ENCODE data around the gene AFTPH.

AFTPH gene

GRCh38 chr2:64532030-64532429 lies 7.9 kb downstream of the AFTPH start:
- no peak overlapping the region for H2AFZ ChIP-seq (ENCODE audit: low read depth, low read length)
- H3K9ac ChIP-seq (ENCODE audit: low read depth, low read length): no peak overlapping the region
- H3K27ac ChIP-seq (ENCODE audit: low read length): no peak overlapping the region
- peaks cover 18% of the 10 kb centered on the region; the same call in 1 of the 2 replicates for H4K20me1 ChIP-seq (ENCODE audit: insufficient read depth, low read length)
- ATAC-seq (ENCODE audit: insufficient read depth, low read depth): no peak
- no peak for DNase-seq
- H3K4me3 ChIP-seq (ENCODE audit: low read depth in 1 of 2, low read length in 2 of 2): no peak overlapping the region
- peaks cover 5% of the 10 kb centered on the region; the same call in 1 of the 2 replicates for H3K4me1 ChIP-seq (ENCODE audit: insufficient read depth, low read length)
- no peak for TF ChIP-seq CTCF (IDR thresholded peaks at IDR 0.05; ENCODE audit: borderline replicate concordance, extremely low read depth, low read length, poor library complexity, severe bottlenecking)
- no peak for TF ChIP-seq EZH2 (IDR thresholded peaks at IDR 0.05; ENCODE audit: borderline replicate concordance, low read depth, low read length, severe bottlenecking)
- no peaks in the 10 kb centered on the region for H3K27me3 ChIP-seq (ENCODE audit: insufficient read depth, low read length, poor library complexity)
- H3K4me2 ChIP-seq (ENCODE audit: insufficient read depth, low read length): no peak overlapping the region; the same call in 1 of the 2 replicates
- H3K36me3 ChIP-seq (ENCODE audit: insufficient read depth, low read length): no peaks in the 10 kb centered on the region
- H3K79me2 ChIP-seq (ENCODE audit: insufficient read depth, low read length): peaks cover 70% of the 10 kb centered on the region
- no peaks in the 10 kb centered on the region for H3K9me3 ChIP-seq (ENCODE audit: insufficient read depth, low read length, severe bottlenecking)

GRCh38 chr2:64533882-64534281 lies 9.8 kb downstream of the AFTPH start:
- Histone ChIP-seq H3K4me2 (ENCODE audit: insufficient read depth, low read length) (no peak overlapping the region), H3K9me3 (ENCODE audit: insufficient read depth, low read length, severe bottlenecking) (no peaks in the 10 kb centered on the region), H3K9ac (ENCODE audit: low read depth, low read length) (no peak overlapping the region), H3K27me3 (ENCODE audit: insufficient read depth, low read length, poor library complexity) (no peaks in the 10 kb centered on the region), H3K79me2 (ENCODE audit: insufficient read depth, low read length) (peaks cover 57% of the 10 kb centered on the region), H4K20me1 (ENCODE audit: insufficient read depth, low read length) (peaks cover 16% of the 10 kb centered on the region; the same call in 1 of the 2 replicates), H3K4me1 (ENCODE audit: insufficient read depth, low read length) (peaks cover under 1% of the 10 kb centered on the region; the same call in 1 of the 2 replicates), H3K36me3 (ENCODE audit: insufficient read depth, low read length) (no peaks in the 10 kb centered on the region), H2AFZ (ENCODE audit: low read depth, low read length) (no peak overlapping the region), H3K4me3 (ENCODE audit: low read depth in 1 of 2, low read length in 2 of 2) (no peak overlapping the region), H3K27ac (ENCODE audit: low read length) (no peak overlapping the region)
- TF ChIP-seq EZH2 (IDR thresholded peaks at IDR 0.05; ENCODE audit: borderline replicate concordance, low read depth, low read length, severe bottlenecking) (no peak), CTCF (IDR thresholded peaks at IDR 0.05; ENCODE audit: borderline replicate concordance, extremely low read depth, low read length, poor library complexity, severe bottlenecking) (no peak)
- ATAC-seq (ENCODE audit: insufficient read depth, low read depth) (no peak), DNase-seq (no peak)

- H3K4me3 ChIP-seq (ENCODE audit: low read depth in 1 of 2, low read length in 2 of 2): no peak overlapping the region
- no peak for DNase-seq
- H3K4me1 ChIP-seq (ENCODE audit: insufficient read depth, low read length): no peaks in the 10 kb centered on the region; the same call in 1 of the 2 replicates
- no peak overlapping the region for H3K9ac ChIP-seq (ENCODE audit: low read depth, low read length)
- H2AFZ ChIP-seq (ENCODE audit: low read depth, low read length): no peak overlapping the region
- H3K79me2 ChIP-seq (ENCODE audit: insufficient read depth, low read length): peaks cover 57% of the 10 kb centered on the region
- H3K36me3 ChIP-seq (ENCODE audit: insufficient read depth, low read length): no peaks in the 10 kb centered on the region
- peaks cover 19% of the 10 kb centered on the region; the same call in 1 of the 2 replicates for H4K20me1 ChIP-seq (ENCODE audit: insufficient read depth, low read length)
- TF ChIP-seq EZH2 (IDR thresholded peaks at IDR 0.05; ENCODE audit: borderline replicate concordance, low read depth, low read length, severe bottlenecking): no peak
- TF ChIP-seq CTCF (IDR thresholded peaks at IDR 0.05; ENCODE audit: borderline replicate concordance, extremely low read depth, low read length, poor library complexity, severe bottlenecking): no peak
- H3K27me3 ChIP-seq (ENCODE audit: insufficient read depth, low read length, poor library complexity): no peaks in the 10 kb centered on the region
- H3K4me2 ChIP-seq (ENCODE audit: insufficient read depth, low read length): no peak overlapping the region
- ATAC-seq (ENCODE audit: insufficient read depth, low read depth): no peak
- no peaks in the 10 kb centered on the region for H3K9me3 ChIP-seq (ENCODE audit: insufficient read depth, low read length, severe bottlenecking)
- H3K27ac ChIP-seq (ENCODE audit: low read length): no peak overlapping the region
These were observed 10.2 kb downstream of the AFTPH start for GRCh38 chr2:64534363-64534762.

All from DND-41 (cell line).